Natural killer cell (primary cell): Measurements from ENCODE around the gene CDC34. TPM values are rescaled to one million over a fixed set of nuclear protein-coding genes. Genes with fewer than 3 reads are reported as not detected.

Source experiments
- ATAC-seq, 3 donors: fragments of 150-1000 bp in 2 of 3; fragments of 200-7000 bp in 1 of 3; cut with Tn5 transposase; 1 replicate in 1 of 3; 2 replicates in 2 of 3; pipeline ENCODE4 v1.10.0; 2021; ENCODE audit warnings: mild to moderate bottlenecking in 2 of 3, moderate library complexity in 2 of 3
- DNase-seq, 2 donors: peaks; one replicate each; pipeline versions ENCODE4 v3.0.0 to v3.0.0-alpha.2; 2013 to 2021; ENCODE audit warnings: mixed read lengths in 1 of 2
- H3K27ac ChIP-seq: one replicate; pipeline ENCODE4 v1.5.1; 2013; ENCODE audit warnings: mild to moderate bottlenecking, low read length
- H3K27me3 ChIP-seq: one replicate; pipeline ENCODE4 v1.6.1; 2013; ENCODE audit warnings: low read length; ENCODE audit not compliant: control insufficient read depth, insufficient read depth
- H3K36me3 ChIP-seq: one replicate; pipeline ENCODE4 v1.6.1; 2013; ENCODE audit warnings: low read length; ENCODE audit not compliant: control insufficient read depth, insufficient read depth
- H3K4me1 ChIP-seq: one replicate; pipeline ENCODE4 v1.6.1; 2013; ENCODE audit warnings: low read length; ENCODE audit not compliant: control insufficient read depth, insufficient read depth
- H3K4me3 ChIP-seq: one replicate; pipeline ENCODE4 v1.5.1; 2013; ENCODE audit warnings: low read length
- H3K9me3 ChIP-seq: one replicate; pipeline ENCODE4 v1.6.1; 2013; ENCODE audit warnings: low read length; ENCODE audit not compliant: control insufficient read depth, insufficient read depth
- H3K27ac Mint-ChIP-seq, 2 donors: one replicate each; pipeline ENCODE4 v1.8.0; 2022; ENCODE audit warnings: mild to moderate bottlenecking in 2 of 2, mixed read lengths in 2 of 2, moderate library complexity in 1 of 2
- H3K27me3 Mint-ChIP-seq, 2 donors: one replicate each; pipeline ENCODE4 v1.8.0; 2022; ENCODE audit warnings: low read depth in 2 of 2, mixed read lengths in 2 of 2
- H3K36me3 Mint-ChIP-seq: one replicate; pipeline ENCODE4 v1.8.0; 2022; ENCODE audit warnings: mixed read lengths
- H3K4me1 Mint-ChIP-seq, 2 donors: one replicate each; pipeline ENCODE4 v1.8.0; 2022; ENCODE audit warnings: mixed read lengths in 2 of 2
- H3K4me3 Mint-ChIP-seq: one replicate; pipeline ENCODE4 v1.8.0; 2022; ENCODE audit warnings: mild to moderate bottlenecking, moderate library complexity, mixed read lengths
- H3K9me3 Mint-ChIP-seq, 2 donors: one replicate each; pipeline ENCODE4 v1.8.0; 2022; ENCODE audit warnings: mixed read lengths in 2 of 2
- WGBS: methylation state at CpG from one replicate; pipeline ENCODE4 v1.1.7; 2013; ENCODE audit warnings: missing lambda C conversion rate; ENCODE audit not compliant: insufficient coverage; 5-methylcytosine and 5-hydroxymethylcytosine counted together
- intact Hi-C: fragments of 100-400 bp; cut with micrococcal nuclease; formaldehyde crosslinking; loops from one replicate; pipeline ENCODE4 v1.14.2; 2022
- total RNA-seq, 4 donors: library from RNA; stranded (reverse); fragments of 120-200 nt in 1 of 4; gene quantifications; one replicate each; pipeline versions ENCODE4 v1.2.3 to v1.2.4, GENCODE V29; 2013 to 2022
- TF ChIP-seq, protein P1 (sequence below): fragments of 200-600 bp; IDR thresholded peaks from one replicate; pipeline ENCODE4 v1.8.0; 2022; ENCODE audit warnings: antibody characterized with exemption

Gene CDC34
- total RNA-seq, 3 donors from 2014 or later (not counting 1 experiment from before 2014, with no cell fraction given) = 68.5 to 114 (median 101) TPM

DNA sequence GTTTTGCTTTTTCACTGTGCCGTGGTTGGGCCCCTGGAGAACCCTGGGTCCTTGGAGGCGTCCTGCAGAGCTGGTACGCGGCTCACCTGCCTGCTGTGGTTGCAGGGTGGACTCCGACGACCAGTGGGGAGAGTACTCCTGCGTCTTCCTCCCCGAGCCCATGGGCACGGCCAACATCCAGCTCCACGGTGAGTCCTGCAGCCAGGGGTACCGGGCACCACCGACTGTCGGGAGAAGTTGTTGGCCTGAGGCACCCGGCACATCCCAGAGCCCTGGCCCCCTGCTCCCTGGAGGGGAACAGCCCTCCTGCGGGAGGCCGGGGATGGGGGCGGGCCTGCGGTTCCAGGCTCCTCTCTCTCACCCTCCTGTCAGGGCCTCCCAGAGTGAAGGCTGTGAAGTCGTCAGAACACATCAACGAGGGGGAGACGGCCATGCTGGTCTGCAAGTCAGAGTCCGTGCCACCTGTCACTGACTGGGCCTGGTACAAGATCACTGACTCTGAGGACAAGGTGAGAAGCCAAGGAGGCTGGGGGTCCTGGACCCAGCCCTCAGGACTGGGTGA, 48.8 kb downstream of the CDC34 start:
- Histone ChIP-seq H3K27ac (no peak overlapping the region), H3K4me1 (peaks cover 32% of the 10 kb centered on the region), H3K36me3 (peaks cover 39% of the 10 kb centered on the region), H3K9me3 (no peaks in the 10 kb centered on the region), H3K27me3 (no peaks in the 10 kb centered on the region), H3K4me3 (no peak overlapping the region)
- Mint-ChIP-seq H3K36me3 (no peaks in the 10 kb centered on the region), H3K4me3 (no peak overlapping the region), H3K27me3 (no peaks in the 10 kb centered on the region), H3K4me1 (peaks cover 10 to 34% of the 10 kb centered on the region in 2 donors), H3K9me3 (no peaks in the 10 kb centered on the region), H3K27ac (no peak overlapping the region)
- intact Hi-C loops = no loop called here
- ATAC-seq (no peak), DNase-seq (no peak)
- 94% methylated on average over 22 of the region's 22 CpGs for WGBS
- TF ChIP-seq, protein P1, sequence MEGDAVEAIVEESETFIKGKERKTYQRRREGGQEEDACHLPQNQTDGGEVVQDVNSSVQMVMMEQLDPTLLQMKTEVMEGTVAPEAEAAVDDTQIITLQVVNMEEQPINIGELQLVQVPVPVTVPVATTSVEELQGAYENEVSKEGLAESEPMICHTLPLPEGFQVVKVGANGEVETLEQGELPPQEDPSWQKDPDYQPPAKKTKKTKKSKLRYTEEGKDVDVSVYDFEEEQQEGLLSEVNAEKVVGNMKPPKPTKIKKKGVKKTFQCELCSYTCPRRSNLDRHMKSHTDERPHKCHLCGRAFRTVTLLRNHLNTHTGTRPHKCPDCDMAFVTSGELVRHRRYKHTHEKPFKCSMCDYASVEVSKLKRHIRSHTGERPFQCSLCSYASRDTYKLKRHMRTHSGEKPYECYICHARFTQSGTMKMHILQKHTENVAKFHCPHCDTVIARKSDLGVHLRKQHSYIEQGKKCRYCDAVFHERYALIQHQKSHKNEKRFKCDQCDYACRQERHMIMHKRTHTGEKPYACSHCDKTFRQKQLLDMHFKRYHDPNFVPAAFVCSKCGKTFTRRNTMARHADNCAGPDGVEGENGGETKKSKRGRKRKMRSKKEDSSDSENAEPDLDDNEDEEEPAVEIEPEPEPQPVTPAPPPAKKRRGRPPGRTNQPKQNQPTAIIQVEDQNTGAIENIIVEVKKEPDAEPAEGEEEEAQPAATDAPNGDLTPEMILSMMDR = no peak

DNA sequence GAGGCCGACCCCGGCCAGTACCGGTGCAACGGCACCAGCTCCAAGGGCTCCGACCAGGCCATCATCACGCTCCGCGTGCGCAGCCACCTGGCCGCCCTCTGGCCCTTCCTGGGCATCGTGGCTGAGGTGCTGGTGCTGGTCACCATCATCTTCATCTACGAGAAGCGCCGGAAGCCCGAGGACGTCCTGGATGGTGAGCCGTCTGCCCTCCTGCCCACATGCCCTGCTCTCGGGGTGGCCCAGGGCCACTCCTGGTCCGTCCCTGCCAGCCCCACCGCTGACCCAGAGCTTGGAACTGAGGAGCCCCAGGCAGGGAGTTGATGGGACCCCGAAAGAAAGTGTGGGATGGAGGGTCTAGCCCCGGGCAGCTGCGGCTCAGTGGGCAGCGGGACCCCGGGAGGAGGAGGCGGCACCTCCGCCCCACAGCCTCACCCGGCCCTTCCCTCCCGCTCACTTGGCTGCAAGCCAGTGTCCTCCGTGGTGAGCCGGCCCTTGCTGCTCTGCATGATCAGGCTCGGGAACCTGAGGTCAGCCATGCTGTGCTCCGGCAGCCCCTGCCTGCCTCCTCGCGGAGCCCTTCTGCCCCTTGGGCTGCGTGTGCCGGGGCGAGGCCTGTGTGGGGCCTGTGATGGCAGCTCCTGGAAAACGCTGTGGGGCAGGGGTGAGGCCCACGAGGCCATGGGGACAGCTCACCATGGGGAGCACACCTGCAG, 50.0 kb downstream of the CDC34 start:
- TF ChIP-seq, protein P1 = no peak
- H3K27ac ChIP-seq = no peak overlapping the region
- ATAC-seq = no peak
- intact Hi-C loops = no loop called here
- H3K9me3 ChIP-seq = no peaks in the 10 kb centered on the region
- H3K4me3 ChIP-seq = no peak overlapping the region
- H3K27ac Mint-ChIP-seq = no peak overlapping the region
- no peak for DNase-seq
- H3K4me3 Mint-ChIP-seq = no peak overlapping the region
- no peaks in the 10 kb centered on the region for H3K27me3 Mint-ChIP-seq
- no peaks in the 10 kb centered on the region for H3K36me3 Mint-ChIP-seq
- 97% methylated on average over 40 of the region's 40 CpGs for WGBS
- no peaks in the 10 kb centered on the region for H3K9me3 Mint-ChIP-seq
- no peaks in the 10 kb centered on the region for H3K27me3 ChIP-seq
- peaks cover 39% of the 10 kb centered on the region for H3K36me3 ChIP-seq
- peaks cover 10 to 22% of the 10 kb centered on the region in 2 donors for H3K4me1 Mint-ChIP-seq
- H3K4me1 ChIP-seq = peaks cover 24% of the 10 kb centered on the region

DNA sequence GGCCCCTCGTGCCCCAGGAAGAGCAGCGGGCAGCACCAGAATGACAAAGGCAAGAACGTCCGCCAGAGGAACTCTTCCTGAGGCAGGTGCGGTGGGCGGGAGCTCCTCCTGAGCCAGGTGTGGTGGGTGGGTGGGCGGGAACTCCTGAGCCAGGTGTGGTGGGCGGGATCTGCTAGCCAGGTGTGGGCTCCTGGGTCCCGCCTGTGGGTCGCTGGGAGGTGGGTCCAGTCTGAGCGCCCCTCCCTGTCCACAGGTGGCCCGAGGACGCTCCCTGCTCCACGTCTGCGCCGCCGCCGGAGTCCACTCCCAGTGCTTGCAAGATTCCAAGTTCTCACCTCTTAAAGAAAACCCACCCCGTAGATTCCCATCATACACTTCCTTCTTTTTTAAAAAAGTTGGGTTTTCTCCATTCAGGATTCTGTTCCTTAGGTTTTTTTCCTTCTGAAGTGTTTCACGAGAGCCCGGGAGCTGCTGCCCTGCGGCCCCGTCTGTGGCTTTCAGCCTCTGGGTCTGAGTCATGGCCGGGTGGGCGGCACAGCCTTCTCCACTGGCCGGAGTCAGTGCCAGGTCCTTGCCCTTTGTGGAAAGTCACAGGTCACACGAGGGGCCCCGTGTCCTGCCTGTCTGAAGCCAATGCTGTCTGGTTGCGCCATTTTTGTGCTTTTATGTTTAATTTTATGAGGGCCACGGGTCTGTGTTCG, 51.1 kb downstream of the CDC34 start:
- H3K36me3 ChIP-seq = peaks cover 35% of the 10 kb centered on the region
- H3K27me3 ChIP-seq = no peaks in the 10 kb centered on the region
- intact Hi-C loops = no loop called here
- no peaks in the 10 kb centered on the region for H3K9me3 ChIP-seq
- H3K4me3 ChIP-seq = no peak overlapping the region
- no peak overlapping the region for H3K27ac ChIP-seq
- peaks cover 14% of the 10 kb centered on the region for H3K4me1 ChIP-seq
- Mint-ChIP-seq H3K36me3 (no peaks in the 10 kb centered on the region), H3K4me3 (no peak overlapping the region), H3K4me1 (peaks cover 5 to 12% of the 10 kb centered on the region in 2 donors), H3K27me3 (no peaks in the 10 kb centered on the region), H3K27ac (no peak overlapping the region), H3K9me3 (no peaks in the 10 kb centered on the region)
- 92% methylated on average over 31 of the region's 31 CpGs for WGBS
- no peak for ATAC-seq
- TF ChIP-seq, protein P1 = no peak
- DNase-seq = no peak
